C4-2B (cell line): Measurements from ENCODE around the gene PPP2R5A.
"Not testable (repeated sequence)": the region's sequence is repeated elsewhere in the genome, so short reads cannot be mapped to it uniquely, and the experiment has no call there.

Experiments
- H3K27ac ChIP-seq: fragments of 450-650 bp; 2 replicates; pipeline ENCODE4 v1.5.1; 2017
- ZFX ChIP-seq: fragments of 450-650 bp; IDR thresholded peaks from 2 replicates; pipeline ENCODE4 v1.6.1; 2017
- TF ChIP-seq, protein P1 (sequence below): fragments of 450-650 bp; conservative IDR thresholded peaks from 2 replicates; pipeline ENCODE4 v1.5.1; 2017; ENCODE audit warnings: mild to moderate bottlenecking

The PPP2R5A gene

DNA sequence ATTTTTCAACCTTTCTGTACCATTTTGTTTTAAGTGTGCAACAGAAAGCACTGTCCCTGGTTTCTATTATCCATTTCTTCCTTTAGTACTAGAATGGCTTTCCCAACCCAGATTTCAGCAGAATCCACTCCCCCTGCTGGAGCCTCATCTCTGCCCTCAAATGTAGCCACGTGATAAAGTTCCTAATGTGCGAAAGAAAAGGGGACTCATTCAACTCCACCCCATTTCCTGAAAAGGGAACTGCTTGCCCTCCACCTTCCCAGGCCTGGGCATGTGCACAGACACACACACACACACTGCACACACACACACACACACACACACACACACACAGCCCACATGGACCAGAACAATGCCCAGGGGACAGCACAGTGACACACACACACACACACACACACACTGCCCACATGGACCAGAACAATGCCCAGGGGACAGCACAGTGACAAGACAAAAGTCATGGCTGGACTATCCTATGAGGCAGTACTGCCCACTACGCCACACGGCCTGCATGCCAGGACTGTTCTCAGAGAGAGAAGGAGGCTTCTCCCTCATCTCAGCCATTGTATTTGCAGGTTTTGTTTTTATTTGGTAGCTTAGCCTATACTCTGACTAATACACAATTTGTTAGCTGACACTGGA lies 96.3 kb downstream of the PPP2R5A start:
- H3K27ac ChIP-seq = no peak overlapping the region
- TF ChIP-seq, protein P1, sequence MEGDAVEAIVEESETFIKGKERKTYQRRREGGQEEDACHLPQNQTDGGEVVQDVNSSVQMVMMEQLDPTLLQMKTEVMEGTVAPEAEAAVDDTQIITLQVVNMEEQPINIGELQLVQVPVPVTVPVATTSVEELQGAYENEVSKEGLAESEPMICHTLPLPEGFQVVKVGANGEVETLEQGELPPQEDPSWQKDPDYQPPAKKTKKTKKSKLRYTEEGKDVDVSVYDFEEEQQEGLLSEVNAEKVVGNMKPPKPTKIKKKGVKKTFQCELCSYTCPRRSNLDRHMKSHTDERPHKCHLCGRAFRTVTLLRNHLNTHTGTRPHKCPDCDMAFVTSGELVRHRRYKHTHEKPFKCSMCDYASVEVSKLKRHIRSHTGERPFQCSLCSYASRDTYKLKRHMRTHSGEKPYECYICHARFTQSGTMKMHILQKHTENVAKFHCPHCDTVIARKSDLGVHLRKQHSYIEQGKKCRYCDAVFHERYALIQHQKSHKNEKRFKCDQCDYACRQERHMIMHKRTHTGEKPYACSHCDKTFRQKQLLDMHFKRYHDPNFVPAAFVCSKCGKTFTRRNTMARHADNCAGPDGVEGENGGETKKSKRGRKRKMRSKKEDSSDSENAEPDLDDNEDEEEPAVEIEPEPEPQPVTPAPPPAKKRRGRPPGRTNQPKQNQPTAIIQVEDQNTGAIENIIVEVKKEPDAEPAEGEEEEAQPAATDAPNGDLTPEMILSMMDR = no peak
- no peak for TF ChIP-seq ZFX

- TF ChIP-seq ZFX = no peak
- TF ChIP-seq, protein P1 = no peak
These were observed 100.8 kb downstream of the PPP2R5A start for GRCh38 chr1:212386029-212386428.

DNA sequence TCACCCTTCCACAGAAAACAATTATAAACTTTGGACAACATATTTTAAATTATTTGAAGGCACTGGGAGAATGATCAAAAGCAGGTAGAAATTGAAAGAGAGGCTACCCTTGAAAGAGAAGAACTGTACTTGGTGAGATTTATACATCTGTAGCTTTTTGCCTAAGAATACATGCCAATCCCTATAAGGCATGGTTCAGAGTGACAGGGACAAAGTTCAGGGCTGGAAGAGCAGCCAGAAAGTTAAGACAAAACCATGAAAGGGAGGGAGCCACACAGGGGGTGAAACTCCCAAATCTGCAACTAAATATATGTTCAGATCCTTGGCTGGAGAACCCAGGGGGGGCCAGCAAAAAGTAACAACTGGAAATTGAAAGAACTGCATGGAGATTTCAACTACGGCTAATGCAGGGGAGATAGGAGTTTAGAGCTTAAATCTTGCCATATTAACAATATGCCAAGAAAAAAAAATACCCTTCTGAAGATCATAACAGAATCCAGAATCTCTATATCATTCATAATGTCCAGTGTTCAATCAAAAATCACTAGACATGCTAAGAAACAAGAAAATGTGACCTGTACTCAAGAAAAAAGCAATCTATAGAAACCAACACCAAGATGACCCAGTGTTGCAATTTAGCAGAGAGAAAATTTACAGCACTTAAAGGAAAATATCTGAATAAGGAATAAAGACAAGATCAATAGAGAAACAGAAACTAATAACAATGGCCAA lies 103.9 kb downstream of the PPP2R5A start:
- no peak for TF ChIP-seq ZFX
- TF ChIP-seq, protein P1 = no peak
- H3K27ac ChIP-seq = no peak overlapping the region

More at GRCh38 chr1:212386029-212386428, 100.8 kb downstream of the PPP2R5A start:
- H3K27ac ChIP-seq = no peak overlapping the region

- H3K27ac ChIP-seq = not testable (repeated sequence)
These were observed 110.6 kb downstream of the PPP2R5A start for GRCh38 chr1:212395678-212396437.

DNA sequence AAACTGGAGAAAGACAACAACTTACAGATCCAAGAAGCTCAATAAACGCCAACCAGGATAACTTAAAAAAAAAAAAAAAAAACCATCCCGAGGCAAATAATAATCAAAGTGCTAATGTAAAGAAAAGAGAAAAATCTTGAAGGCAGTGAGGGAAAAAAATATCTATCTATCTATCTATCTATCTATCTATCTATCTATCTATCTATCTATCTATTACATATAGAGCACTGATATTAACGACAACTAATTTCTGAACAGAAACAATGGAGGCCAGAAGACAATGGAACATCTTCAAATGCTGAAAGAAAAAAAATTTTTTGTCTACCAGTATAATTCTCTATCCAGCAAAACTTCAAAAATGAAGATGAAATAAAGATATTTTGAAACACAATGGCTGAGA lies 111.4 kb downstream of the PPP2R5A start:
- no peak overlapping the region for H3K27ac ChIP-seq
- no peak for TF ChIP-seq ZFX
- TF ChIP-seq, protein P1 = no peak

GRCh38 chr1:212397171-212397570 lies 112.0 kb downstream of the PPP2R5A start:
- no peak for TF ChIP-seq ZFX
- TF ChIP-seq, protein P1 = no peak
- H3K27ac ChIP-seq = no peak overlapping the region

DNA sequence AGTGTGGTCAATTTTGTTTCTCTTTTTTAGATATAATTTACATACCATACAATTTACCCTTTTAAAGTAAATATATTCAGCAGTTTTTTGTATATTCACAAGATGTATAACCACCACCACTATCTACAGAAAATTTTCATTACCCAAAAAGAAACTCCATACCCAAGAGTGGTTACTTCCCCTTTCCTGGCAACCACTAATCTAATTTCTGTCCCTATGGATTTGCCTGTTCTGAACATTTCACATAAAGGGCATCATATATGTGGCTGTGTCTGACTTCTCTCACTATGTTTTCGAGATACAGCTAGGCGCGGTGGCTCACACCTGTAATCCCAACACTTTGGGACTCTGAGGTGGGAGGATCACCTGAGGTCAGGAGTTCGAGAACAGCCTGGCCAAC lies 115.8 kb downstream of the PPP2R5A start:
- no peak for TF ChIP-seq ZFX
- TF ChIP-seq, protein P1 = no peak
- H3K27ac ChIP-seq = no peak overlapping the region
